C4-2B (cell line): Measurements from ENCODE around the gene ARMC9.

Experiments
- H3K27ac ChIP-seq: fragments of 450-650 bp; 2 replicates; pipeline ENCODE4 v1.5.1; 2017
- ZFX ChIP-seq: fragments of 450-650 bp; IDR thresholded peaks from 2 replicates; pipeline ENCODE4 v1.6.1; 2017
- TF ChIP-seq, protein P1 (sequence below): fragments of 450-650 bp; conservative IDR thresholded peaks from 2 replicates; pipeline ENCODE4 v1.5.1; 2017; ENCODE audit warnings: mild to moderate bottlenecking

The ARMC9 gene

DNA sequence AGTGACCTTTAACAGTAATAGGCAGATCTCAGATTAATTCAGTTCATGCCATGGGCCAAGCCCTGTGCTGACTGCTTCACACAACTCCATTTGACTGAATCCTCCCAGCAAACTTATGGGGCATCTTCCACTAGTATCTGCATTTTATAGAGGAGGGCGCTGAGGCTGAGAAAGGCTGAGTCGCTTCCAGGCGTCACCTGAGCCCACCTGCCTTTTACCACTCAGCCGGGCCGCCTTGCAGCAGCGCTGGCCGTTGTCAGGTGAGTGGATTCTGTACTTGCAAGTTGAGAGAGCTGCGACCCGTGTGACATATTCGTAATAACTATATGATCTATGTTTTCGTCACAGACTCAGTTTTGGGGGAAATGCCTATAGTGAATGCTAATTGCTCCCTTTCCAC, 137.8 kb downstream of the ARMC9 start:
- no peak overlapping the region for H3K27ac ChIP-seq
- TF ChIP-seq ZFX = no peak
- TF ChIP-seq, protein P1, sequence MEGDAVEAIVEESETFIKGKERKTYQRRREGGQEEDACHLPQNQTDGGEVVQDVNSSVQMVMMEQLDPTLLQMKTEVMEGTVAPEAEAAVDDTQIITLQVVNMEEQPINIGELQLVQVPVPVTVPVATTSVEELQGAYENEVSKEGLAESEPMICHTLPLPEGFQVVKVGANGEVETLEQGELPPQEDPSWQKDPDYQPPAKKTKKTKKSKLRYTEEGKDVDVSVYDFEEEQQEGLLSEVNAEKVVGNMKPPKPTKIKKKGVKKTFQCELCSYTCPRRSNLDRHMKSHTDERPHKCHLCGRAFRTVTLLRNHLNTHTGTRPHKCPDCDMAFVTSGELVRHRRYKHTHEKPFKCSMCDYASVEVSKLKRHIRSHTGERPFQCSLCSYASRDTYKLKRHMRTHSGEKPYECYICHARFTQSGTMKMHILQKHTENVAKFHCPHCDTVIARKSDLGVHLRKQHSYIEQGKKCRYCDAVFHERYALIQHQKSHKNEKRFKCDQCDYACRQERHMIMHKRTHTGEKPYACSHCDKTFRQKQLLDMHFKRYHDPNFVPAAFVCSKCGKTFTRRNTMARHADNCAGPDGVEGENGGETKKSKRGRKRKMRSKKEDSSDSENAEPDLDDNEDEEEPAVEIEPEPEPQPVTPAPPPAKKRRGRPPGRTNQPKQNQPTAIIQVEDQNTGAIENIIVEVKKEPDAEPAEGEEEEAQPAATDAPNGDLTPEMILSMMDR = no peak

DNA sequence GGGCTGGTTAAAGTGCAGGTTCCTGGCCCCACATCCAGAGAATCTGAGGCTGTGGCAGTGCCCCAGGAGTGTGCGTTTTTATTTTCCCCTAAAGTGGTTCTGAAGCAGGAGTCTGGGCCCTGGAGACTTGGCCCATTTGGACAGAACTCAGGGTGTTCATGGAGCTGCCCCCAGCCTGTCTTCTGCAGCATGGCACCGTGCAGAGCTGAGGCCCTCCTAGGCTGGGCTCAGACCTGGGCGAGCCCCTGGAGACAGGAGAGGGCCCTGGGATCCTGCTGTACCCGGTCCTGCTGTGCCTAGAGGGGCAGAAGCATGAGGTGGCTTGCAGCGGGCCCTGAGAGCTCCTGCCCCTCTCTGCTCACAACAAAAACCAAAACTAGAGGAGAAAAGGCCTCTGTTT, 138.3 kb downstream of the ARMC9 start:
- no peak for TF ChIP-seq ZFX
- TF ChIP-seq, protein P1 = no peak
- H3K27ac ChIP-seq = no peak overlapping the region

DNA sequence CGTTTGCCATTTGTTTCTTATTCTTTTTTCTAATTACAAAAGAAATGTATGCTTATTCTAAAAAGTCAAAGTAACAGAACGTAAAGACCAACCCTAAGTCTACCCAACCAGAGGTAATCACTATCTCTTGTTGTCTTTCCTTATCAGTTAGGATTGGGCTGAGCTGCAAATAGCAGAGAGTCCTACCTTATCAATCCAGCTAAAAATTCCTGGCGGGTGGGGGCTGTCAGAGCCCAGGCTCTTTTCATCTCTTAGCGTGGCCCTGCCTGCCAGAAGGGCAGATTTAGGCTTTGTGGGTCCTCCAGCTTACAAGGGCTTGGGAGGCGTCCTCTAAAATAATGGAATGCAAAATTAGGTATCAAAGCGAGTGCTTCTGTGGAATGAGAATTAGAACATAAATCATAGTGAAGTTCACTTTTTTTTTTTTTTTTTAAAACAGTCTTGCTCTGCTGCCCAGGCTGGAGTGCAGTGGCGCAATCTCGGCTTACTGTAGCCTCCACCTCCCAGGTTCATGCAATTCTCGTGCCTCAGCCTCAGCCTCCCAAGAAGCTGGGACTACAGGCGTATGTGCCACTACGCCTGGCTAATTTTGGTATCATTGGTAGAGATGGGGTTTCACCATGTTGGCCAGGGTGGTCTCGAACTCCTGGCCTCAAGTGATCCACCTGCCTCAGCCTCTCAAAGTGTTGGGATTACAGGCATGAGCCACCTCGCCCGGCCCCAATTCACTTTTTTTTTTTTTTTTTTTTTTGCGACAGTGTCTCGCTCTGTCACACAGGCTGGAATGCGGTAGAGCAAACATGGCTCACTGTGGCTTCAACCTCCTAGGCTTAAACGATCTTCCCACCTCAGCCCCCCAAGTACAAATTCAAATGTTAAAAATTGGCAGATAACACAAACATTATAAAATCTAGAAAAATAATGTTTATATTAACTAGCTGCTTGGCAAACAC, 139.7 kb downstream of the ARMC9 start:
- TF ChIP-seq ZFX = no peak
- TF ChIP-seq, protein P1 = no peak
- no peak overlapping the region for H3K27ac ChIP-seq

DNA sequence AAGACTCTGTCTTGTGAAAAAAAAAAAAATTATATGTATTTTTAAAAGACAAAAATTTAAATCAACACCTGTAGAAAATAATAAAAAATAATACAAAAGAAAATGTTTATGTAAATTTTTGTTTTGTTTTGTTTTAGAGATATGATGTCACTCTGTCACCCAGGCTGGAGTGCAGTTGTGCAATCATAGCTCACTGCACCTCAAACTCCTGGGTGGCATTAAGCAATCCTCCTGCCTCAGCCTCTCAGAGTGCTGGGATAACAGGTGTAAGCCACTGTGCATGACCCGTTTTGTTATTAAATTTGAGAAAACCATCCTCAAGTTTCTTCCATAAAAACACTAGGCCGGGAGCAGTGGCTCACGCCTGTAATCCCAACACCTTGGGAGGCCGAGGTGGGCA, 140.9 kb downstream of the ARMC9 start:
- no peak overlapping the region for H3K27ac ChIP-seq
- TF ChIP-seq, protein P1 = no peak
- TF ChIP-seq ZFX = no peak

DNA sequence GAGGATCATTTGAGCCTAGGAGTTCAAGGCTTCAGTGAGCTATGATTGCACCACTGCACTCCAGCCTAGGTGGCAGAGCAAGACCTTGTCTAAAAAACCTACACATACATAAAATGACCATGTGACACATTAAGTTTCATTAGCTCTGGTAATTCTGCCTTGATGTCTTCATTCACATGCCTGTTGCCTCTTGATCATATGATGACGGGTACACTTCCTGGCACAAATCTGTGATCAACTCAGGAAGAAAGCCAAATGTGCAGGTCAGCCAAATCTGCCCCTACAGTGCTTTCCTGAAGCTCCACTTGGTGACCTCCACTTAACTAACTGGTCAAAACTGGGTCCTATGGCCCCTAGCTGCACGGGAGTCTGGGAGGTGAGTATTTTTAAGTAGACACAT, 142.7 kb downstream of the ARMC9 start:
- H3K27ac ChIP-seq = no peak overlapping the region
- no peak for TF ChIP-seq ZFX
- TF ChIP-seq, protein P1 = no peak

DNA sequence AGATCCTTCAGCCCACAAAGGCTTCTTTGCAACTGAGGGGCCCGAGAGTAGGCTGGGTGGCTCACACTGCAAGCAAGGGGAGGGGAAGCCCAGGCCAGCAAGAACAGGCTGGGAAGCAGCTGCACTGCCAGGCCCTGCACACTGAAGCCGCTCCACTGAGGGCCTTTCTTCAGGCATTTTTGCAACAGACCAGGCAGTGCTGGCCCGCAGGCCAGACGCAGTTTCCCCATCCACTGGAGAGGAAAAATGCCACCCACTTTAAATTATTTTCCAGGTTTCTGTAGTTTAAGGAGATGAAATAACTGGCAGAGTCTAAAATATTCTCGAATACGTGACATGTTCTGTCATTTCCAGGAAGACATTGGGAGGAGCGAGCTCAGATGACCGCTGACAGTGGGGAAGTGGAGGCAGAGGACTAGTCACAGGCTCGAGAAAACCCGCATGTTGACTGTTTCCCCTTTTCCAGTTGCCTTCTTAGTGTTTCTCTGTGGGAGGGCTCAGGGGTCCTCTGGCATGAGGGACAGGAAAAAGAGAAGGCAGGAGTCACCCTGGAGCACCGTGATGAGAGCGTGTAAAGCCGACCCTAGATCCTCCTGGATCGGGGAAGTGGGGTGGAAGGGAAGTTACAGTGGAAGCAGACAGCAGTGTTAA, 143.8 kb downstream of the ARMC9 start:
- TF ChIP-seq, protein P1 = no peak
- no peak for TF ChIP-seq ZFX
- no peak overlapping the region for H3K27ac ChIP-seq
